Liver (tissue), 9 donors: Measurements from ENCODE around the gene CARMIL1. TPM values are rescaled to one million over a fixed set of nuclear protein-coding genes. Genes with fewer than 3 reads are reported as not detected.

Source experiments
- DNase-seq: peaks from one replicate; pipeline ENCODE4 v3.0.0-alpha.2; 2017; ENCODE audit warnings: low spot score
- H3K27ac ChIP-seq, 2 donors: one replicate each; pipeline ENCODE4 v1.7.0; 2013; ENCODE audit warnings: inconsistent platforms in 2 of 2, low read length in 2 of 2, control low read depth in 1 of 2, low read depth in 1 of 2, mild to moderate bottlenecking in 1 of 2
- H3K27me3 ChIP-seq, 4 donors: one replicate each; pipeline versions ENCODE4 v1.6.1 to v1.7.0; 2013; ENCODE audit warnings: low read length in 3 of 4, inconsistent platforms in 1 of 4, mild to moderate bottlenecking in 1 of 4, moderate library complexity in 1 of 4; ENCODE audit not compliant: control insufficient read depth in 4 of 4, insufficient read depth in 4 of 4
- H3K36me3 ChIP-seq, 4 donors: one replicate each; pipeline versions ENCODE4 v1.6.1 to v1.7.0; 2013; ENCODE audit warnings: low read length in 3 of 4, mild to moderate bottlenecking in 3 of 4, low read depth in 1 of 4, moderate library complexity in 1 of 4; ENCODE audit not compliant: control insufficient read depth in 4 of 4, insufficient read depth in 3 of 4
- H3K4me1 ChIP-seq, 4 donors: one replicate each; pipeline versions ENCODE4 v1.6.1 to v1.7.0; 2013; ENCODE audit warnings: low read length in 3 of 4, mild to moderate bottlenecking in 3 of 4, moderate library complexity in 1 of 4; ENCODE audit not compliant: control insufficient read depth in 4 of 4, insufficient read depth in 4 of 4
- H3K4me3 ChIP-seq, 3 donors: one replicate each; pipeline versions ENCODE4 v1.6.1 to v1.7.0; 2013; ENCODE audit warnings: low read length in 3 of 3, control low read depth in 1 of 3, low read depth in 1 of 3, mild to moderate bottlenecking in 1 of 3
- H3K9ac ChIP-seq, 2 donors: one replicate each; pipeline ENCODE4 v1.7.0; 2013; ENCODE audit warnings: low read length in 2 of 2, mild to moderate bottlenecking in 2 of 2, moderate library complexity in 2 of 2, control low read depth in 1 of 2, low read depth in 1 of 2
- H3K9me3 ChIP-seq, 4 donors: one replicate each; pipeline versions ENCODE4 v1.6.1 to v1.7.0; 2013; ENCODE audit warnings: low read length in 3 of 4; ENCODE audit not compliant: control insufficient read depth in 4 of 4
- ATF3 ChIP-seq: IDR thresholded peaks from 2 replicates; pipeline ENCODE4 v1.6.1; 2016; ENCODE audit warnings: antibody characterized with exemption
- CTCF ChIP-seq: fragments of 150-350 bp; IDR thresholded peaks from 2 replicates; pipeline ENCODE4 v1.5.1; 2017; ENCODE audit warnings: improper control_type of control experiment, low read depth, low read length; ENCODE audit not compliant: missing input control
- EGR1 ChIP-seq, 2 donors: IDR thresholded peaks; 2 replicates each; pipeline ENCODE4 v1.6.1; 2016 to 2018; ENCODE audit warnings: antibody characterized with exemption in 2 of 2, low read depth in 2 of 2
- FOXA1 ChIP-seq: IDR thresholded peaks from 2 replicates; pipeline ENCODE4 v1.6.1; 2016; ENCODE audit warnings: antibody characterized with exemption
- FOXA2 ChIP-seq: IDR thresholded peaks from 2 replicates; pipeline ENCODE4 v1.6.1; 2016; ENCODE audit warnings: antibody characterized with exemption
- GABPA ChIP-seq, 2 donors: IDR thresholded peaks in 1 of 2; conservative IDR thresholded peaks in 1 of 2; 2 replicates each; pipeline ENCODE4 v1.6.1; 2016; ENCODE audit warnings: antibody characterized with exemption in 2 of 2, mild to moderate bottlenecking in 1 of 2, moderate library complexity in 1 of 2
- HNF4A ChIP-seq, 2 donors: conservative IDR thresholded peaks; 2 replicates each; pipeline ENCODE4 v1.6.1; 2016; ENCODE audit warnings: antibody characterized with exemption in 2 of 2, mild to moderate bottlenecking in 2 of 2
- HNF4G ChIP-seq: IDR thresholded peaks from 2 replicates; pipeline ENCODE4 v1.6.1; 2016; ENCODE audit warnings: antibody characterized with exemption
- JUND ChIP-seq, 2 donors: IDR thresholded peaks; 2 replicates each; pipeline ENCODE4 v1.6.1; 2016; ENCODE audit warnings: antibody characterized with exemption in 2 of 2
- MAX ChIP-seq: IDR thresholded peaks from 2 replicates; pipeline ENCODE4 v1.6.1; 2016; ENCODE audit warnings: antibody characterized with exemption
- NR2F2 ChIP-seq: IDR thresholded peaks from 2 replicates; pipeline ENCODE4 v1.6.1; 2016; ENCODE audit warnings: antibody characterized with exemption
- RAD21 ChIP-seq, 2 donors: IDR thresholded peaks; 2 replicates each; pipeline ENCODE4 v1.6.1; 2016; ENCODE audit warnings: antibody characterized with exemption in 2 of 2, mild to moderate bottlenecking in 2 of 2
- RXRA ChIP-seq, 2 donors: IDR thresholded peaks; 2 replicates each; pipeline ENCODE4 v1.6.1; 2017 to 2018; ENCODE audit warnings: antibody characterized with exemption in 2 of 2, mild to moderate bottlenecking in 1 of 2
- SP1 ChIP-seq: IDR thresholded peaks from 2 replicates; pipeline ENCODE4 v1.6.1; 2018; ENCODE audit warnings: antibody characterized with exemption, mild to moderate bottlenecking
- TAF1 ChIP-seq: conservative IDR thresholded peaks from 2 replicates; pipeline ENCODE4 v1.6.1; 2016; ENCODE audit warnings: antibody characterized with exemption, mild to moderate bottlenecking
- YY1 ChIP-seq: IDR thresholded peaks from 2 replicates; pipeline ENCODE4 v1.6.1; 2016; ENCODE audit warnings: antibody characterized with exemption, mild to moderate bottlenecking
- WGBS: extraction: QIAGEN DNeasy Blood & Tissue Kit; methylation state at CpG from one replicate; pipeline ENCODE4 v1.1.7; 2013; 5-methylcytosine and 5-hydroxymethylcytosine counted together
- polyA plus RNA-seq, 2 donors: library from polyadenylated mRNA; stranded (reverse) in 1 of 2; unstranded in 1 of 2; fragments of 200-250 nt in 1 of 2; fragments of >200 nt in 1 of 2; fragmentation: Nextera tagmentation in 1 of 2; extraction: Ambion mirVana in 1 of 2; gene quantifications; one replicate each; pipeline versions ENCODE4 v1.2.1 to v1.2.3, GENCODE V29; 2013 to 2015
- total RNA-seq, 2 donors: library from RNA; depleted of rRNA; stranded (reverse); fragments of >200 nt; gene quantifications; one replicate each; pipeline ENCODE4 v1.2.3, GENCODE V29; 2014
- TF ChIP-seq, protein P1 (sequence below): IDR thresholded peaks from 2 replicates; pipeline ENCODE4 v1.6.1; 2016; ENCODE audit warnings: antibody characterized with exemption, mild to moderate bottlenecking
- TF ChIP-seq, protein P2 (sequence below): IDR thresholded peaks from 2 replicates; pipeline ENCODE4 v1.6.1; 2016; ENCODE audit warnings: antibody characterized with exemption
- donor health status: healthy.
- donor health status: healthy.
- donor health status: healthy.
- donor health status: healthy.
- donor health status: healthy.

The CARMIL1 gene
- total and polyA plus RNA-seq, 4 donors, result 1.4 to 9.5 (median 3.5) TPM

DNA sequence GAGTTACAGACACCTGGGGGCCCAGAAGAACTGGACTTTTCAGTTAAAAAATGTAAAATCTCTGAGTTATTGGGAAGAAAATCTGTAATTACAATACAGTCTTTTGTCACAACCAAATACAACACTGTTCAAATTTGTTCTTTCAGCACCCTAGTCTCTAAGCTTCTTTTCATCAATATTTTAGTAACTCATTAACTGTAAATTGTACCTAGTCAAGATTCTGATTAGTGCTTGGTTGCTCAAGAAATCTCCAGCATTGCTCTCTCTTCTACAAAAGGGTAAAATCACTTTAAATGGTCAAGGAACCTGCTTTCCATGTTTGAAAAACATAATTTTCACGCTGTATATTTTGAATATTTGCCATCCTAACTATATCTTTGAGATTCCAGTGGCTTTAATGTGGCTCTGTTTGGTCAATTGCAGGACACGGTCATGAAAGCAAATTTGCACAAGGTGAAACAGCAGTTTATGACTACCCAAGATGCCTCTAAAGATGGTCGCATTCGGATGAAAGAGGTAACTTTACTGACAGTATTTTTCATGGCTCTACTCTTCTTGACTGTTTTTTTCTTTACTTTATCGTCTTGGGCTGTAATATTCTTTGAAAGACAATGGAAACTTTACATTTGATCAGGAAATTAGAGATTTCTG lies 382.1 kb downstream of the CARMIL1 start:
- DNase-seq, result no peak
- TF ChIP-seq HNF4G (no peak), HNF4A (conservative IDR thresholded peaks at IDR 0.05) (peak in 1 of 2 donors; percentile 37)
- H3K27ac ChIP-seq, result no peak overlapping the region
- peaks cover 0 to 9% (median 0%) of the 10 kb centered on the region in 4 donors for H3K27me3 ChIP-seq
- H3K4me3 ChIP-seq, result no peak overlapping the region
- peaks cover 3 to 18% (median 12%) of the 10 kb centered on the region in 4 donors for H3K4me1 ChIP-seq
- no peaks in the 10 kb centered on the region for H3K36me3 ChIP-seq
- H3K9me3 ChIP-seq, result no peaks in the 10 kb centered on the region
- no peak overlapping the region for H3K9ac ChIP-seq
- WGBS, result 52% methylated on average over 5 of the region's 5 CpGs

DNA sequence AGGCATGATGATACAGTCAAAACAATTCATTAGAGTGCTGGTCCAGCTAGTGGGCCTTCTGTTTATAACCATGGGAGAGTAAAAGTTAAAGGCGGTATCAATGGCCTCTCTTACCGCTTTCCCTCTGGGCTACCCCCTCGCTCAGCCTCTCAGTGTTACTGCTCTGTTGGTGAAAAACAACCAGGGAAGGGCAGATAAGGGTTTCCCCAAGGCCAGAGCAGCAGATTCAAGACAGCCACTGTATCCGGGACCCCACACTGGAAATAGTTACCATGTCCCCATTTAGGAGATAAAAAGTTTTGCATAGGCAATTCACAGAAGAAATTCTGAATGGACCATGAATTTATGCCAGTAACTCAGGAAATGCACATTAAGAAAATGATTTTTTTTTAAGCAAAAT lies 386.3 kb downstream of the CARMIL1 start:
- WGBS, result 89% methylated on average over 4 of the region's 4 CpGs

DNA sequence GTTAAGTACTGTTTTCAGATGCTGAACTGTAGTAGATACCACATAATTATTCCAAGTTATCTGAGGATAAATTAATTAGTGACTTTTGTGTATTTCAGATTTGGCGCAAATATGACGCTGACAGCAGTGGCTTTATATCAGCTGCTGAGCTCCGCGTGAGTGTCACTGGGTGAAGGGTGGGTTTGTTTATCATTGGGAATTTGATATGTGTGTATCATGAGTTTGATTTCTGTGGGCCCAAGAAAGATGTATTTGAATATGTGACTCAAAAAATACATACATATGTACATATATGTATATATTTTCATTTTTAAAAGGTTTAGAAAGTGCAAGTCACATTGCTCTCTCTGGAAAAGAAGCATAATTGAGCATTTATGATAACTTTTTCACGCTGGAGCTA lies 390.2 kb downstream of the CARMIL1 start:
- DNase-seq, result no peak
- Histone ChIP-seq H3K9me3 (no peaks in the 10 kb centered on the region), H3K27me3 (peaks cover 0 to 6% (median 0%) of the 10 kb centered on the region in 4 donors), H3K36me3 (no peaks in the 10 kb centered on the region), H3K27ac (no peak overlapping the region), H3K4me1 (peaks cover 2 to 26% (median 23%) of the 10 kb centered on the region in 4 donors), H3K9ac (no peak overlapping the region), H3K4me3 (no peak overlapping the region)
- WGBS, result 95% methylated on average over 5 of the region's 5 CpGs
- TF ChIP-seq MAX, result no peak
- no peak for TF ChIP-seq YY1
- TF ChIP-seq ATF3, result no peak
- TF ChIP-seq RAD21 (IDR thresholded peaks at IDR 0.05), result no peak
- no peak for TF ChIP-seq EGR1 (IDR thresholded peaks at IDR 0.05; ENCODE audit: low read depth in 2 of 2)
- TF ChIP-seq FOXA2, result no peak
- TF ChIP-seq CTCF, result no peak
- no peak for TF ChIP-seq FOXA1
- no peak for TF ChIP-seq HNF4A (conservative IDR thresholded peaks at IDR 0.05)
- TF ChIP-seq SP1, result no peak
- TF ChIP-seq, protein P1, sequence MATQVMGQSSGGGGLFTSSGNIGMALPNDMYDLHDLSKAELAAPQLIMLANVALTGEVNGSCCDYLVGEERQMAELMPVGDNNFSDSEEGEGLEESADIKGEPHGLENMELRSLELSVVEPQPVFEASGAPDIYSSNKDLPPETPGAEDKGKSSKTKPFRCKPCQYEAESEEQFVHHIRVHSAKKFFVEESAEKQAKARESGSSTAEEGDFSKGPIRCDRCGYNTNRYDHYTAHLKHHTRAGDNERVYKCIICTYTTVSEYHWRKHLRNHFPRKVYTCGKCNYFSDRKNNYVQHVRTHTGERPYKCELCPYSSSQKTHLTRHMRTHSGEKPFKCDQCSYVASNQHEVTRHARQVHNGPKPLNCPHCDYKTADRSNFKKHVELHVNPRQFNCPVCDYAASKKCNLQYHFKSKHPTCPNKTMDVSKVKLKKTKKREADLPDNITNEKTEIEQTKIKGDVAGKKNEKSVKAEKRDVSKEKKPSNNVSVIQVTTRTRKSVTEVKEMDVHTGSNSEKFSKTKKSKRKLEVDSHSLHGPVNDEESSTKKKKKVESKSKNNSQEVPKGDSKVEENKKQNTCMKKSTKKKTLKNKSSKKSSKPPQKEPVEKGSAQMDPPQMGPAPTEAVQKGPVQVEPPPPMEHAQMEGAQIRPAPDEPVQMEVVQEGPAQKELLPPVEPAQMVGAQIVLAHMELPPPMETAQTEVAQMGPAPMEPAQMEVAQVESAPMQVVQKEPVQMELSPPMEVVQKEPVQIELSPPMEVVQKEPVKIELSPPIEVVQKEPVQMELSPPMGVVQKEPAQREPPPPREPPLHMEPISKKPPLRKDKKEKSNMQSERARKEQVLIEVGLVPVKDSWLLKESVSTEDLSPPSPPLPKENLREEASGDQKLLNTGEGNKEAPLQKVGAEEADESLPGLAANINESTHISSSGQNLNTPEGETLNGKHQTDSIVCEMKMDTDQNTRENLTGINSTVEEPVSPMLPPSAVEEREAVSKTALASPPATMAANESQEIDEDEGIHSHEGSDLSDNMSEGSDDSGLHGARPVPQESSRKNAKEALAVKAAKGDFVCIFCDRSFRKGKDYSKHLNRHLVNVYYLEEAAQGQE, result no peak
- TF ChIP-seq, protein P2, sequence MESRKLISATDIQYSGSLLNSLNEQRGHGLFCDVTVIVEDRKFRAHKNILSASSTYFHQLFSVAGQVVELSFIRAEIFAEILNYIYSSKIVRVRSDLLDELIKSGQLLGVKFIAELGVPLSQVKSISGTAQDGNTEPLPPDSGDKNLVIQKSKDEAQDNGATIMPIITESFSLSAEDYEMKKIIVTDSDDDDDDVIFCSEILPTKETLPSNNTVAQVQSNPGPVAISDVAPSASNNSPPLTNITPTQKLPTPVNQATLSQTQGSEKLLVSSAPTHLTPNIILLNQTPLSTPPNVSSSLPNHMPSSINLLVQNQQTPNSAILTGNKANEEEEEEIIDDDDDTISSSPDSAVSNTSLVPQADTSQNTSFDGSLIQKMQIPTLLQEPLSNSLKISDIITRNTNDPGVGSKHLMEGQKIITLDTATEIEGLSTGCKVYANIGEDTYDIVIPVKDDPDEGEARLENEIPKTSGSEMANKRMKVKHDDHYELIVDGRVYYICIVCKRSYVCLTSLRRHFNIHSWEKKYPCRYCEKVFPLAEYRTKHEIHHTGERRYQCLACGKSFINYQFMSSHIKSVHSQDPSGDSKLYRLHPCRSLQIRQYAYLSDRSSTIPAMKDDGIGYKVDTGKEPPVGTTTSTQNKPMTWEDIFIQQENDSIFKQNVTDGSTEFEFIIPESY, result no peak
- no peak for TF ChIP-seq GABPA (IDR thresholded peaks at IDR 0.05 in 1 of 2, conservative IDR thresholded peaks at IDR 0.05 in 1 of 2)
- TF ChIP-seq TAF1, result no peak
- no peak for TF ChIP-seq NR2F2
- TF ChIP-seq HNF4G, result no peak
- TF ChIP-seq JUND (IDR thresholded peaks at IDR 0.05), result no peak
- no peak for TF ChIP-seq RXRA (IDR thresholded peaks at IDR 0.05)

More for the DNA sequence above, 386.3 kb downstream of the CARMIL1 start:
- Histone ChIP-seq H3K36me3 (no peaks in the 10 kb centered on the region), H3K9ac (no peak overlapping the region), H3K9me3 (no peaks in the 10 kb centered on the region), H3K27ac (no peak overlapping the region), H3K4me3 (no peak overlapping the region), H3K27me3 (peaks cover 0 to 9% (median 0%) of the 10 kb centered on the region in 4 donors), H3K4me1 (peaks cover 1 to 20% (median 14%) of the 10 kb centered on the region in 4 donors)
- no peak for DNase-seq
- TF ChIP-seq RXRA (IDR thresholded peaks at IDR 0.05), result no peak
- TF ChIP-seq NR2F2, result no peak
- no peak for TF ChIP-seq MAX
- TF ChIP-seq FOXA2, result no peak
